ENCODE measurements around the gene BPI.
"Not testable (repeated sequence)": the region's sequence is repeated elsewhere in the genome, so short reads cannot be mapped to it uniquely, and the experiment has no call there.

BPI gene

DNA sequence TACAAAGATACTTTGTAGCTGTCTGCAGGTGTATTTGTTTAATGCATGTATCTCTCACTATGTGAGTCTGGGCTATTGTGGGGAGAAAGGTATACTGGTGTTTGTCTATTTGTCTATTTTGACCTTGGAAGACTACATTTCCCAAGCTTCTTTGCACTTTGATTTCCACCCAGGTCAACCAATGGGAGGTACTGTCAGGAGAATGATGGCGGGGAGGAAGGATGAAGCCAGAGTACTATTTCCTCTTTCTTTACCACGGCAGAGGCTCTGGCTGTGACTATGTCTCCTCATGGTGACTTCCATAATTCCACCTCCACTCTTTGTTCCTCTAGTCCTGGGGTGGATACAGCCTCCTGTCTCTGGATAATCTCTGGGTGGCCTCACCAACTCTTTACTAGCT lies 65.4 kb downstream of the BPI start:
- no peak overlapping the region for H3K4me3 ChIP-seq (ENCODE audit: control insufficient read depth, low read depth, low read length)
- DNase-seq (ENCODE audit: low read depth) = no peak
- no peak for TF ChIP-seq CTCF (conservative IDR thresholded peaks at IDR 0.05; ENCODE audit: control insufficient read depth, insufficient read depth, low read depth, low read length)

DNA sequence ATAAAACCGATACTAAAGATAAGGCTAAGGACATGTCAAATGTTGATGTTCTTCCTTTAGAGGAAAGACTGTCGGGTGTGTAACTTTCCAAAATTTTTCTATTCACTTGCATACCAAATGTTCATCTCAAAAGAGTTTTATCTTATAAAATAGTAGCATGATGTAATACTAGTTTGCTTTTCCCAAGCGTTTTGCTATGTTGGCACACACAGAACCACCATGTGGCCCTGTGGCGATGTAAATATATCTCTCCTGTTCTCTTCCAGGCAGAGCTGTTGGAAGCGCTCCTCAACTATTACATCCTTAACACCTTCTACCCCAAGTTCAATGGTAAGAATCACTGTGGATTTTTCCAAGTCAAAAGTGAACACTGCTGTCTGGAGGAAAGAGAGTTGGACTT lies 68.8 kb downstream of the BPI start:
- DNase-seq (ENCODE audit: low read depth) = no peak
- no peak overlapping the region for H3K4me3 ChIP-seq (ENCODE audit: control insufficient read depth, low read depth, low read length)
- no peak for TF ChIP-seq CTCF (conservative IDR thresholded peaks at IDR 0.05; ENCODE audit: control insufficient read depth, insufficient read depth, low read depth, low read length)

DNA sequence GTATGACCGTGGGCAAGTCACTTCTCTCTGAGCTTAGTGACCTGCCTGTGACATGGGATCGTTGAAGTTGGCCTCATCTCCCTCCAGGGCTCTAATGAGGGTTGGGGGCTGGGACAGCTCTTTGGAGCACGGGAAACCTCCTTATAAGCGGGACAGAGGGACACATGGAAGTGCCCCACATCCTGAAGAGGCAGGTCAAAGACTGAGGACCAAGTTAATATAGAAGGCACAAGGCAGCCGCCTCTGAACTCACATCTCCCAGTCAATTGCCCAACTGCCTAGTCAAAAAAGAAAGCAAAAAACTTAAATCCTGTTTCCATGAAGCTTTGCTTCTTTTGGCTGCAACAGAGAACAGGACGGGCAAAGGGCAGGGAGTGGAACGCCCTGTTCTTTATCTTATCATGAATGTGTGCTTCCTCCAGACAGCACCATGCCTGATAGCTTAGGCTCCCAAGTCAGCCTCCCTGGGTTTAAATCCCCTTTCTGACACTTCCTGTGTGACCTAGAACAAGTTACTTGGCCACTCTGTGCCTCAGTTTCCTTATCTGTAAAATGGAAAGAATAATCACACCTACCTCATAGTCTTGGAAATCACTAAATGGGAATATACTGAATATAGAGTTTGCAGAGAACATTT lies 69.4 kb downstream of the BPI start:
- TF ChIP-seq CTCF (conservative IDR thresholded peaks at IDR 0.05; ENCODE audit: control insufficient read depth, insufficient read depth, low read depth, low read length) = no peak

DNA sequence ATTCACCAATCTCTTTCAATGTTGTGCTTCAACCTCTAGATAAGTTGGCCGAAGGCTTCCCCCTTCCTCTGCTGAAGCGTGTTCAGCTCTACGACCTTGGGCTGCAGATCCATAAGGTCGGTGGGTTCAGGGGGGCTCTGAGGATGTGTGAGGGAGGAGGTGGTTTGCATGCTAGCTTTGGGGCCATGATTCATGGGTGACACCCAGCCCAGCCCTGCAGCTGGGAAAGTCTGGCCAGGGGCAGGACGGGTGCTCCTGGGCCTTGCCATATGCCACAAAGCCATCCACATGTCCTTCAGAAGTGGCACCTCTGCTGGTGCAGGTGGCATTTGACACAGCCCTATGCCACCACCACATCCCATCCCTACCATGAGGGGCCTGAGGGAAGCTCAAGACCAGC lies 69.9 kb downstream of the BPI start:
- no peak for TF ChIP-seq CTCF (conservative IDR thresholded peaks at IDR 0.05; ENCODE audit: control insufficient read depth, insufficient read depth, low read depth, low read length)
- no peak overlapping the region for H3K4me3 ChIP-seq (ENCODE audit: control insufficient read depth, low read depth, low read length)
- no peak for DNase-seq (ENCODE audit: low read depth)

More for the DNA sequence above, 69.4 kb downstream of the BPI start:
- no peak for DNase-seq (ENCODE audit: low read depth)
- H3K4me3 ChIP-seq (ENCODE audit: control insufficient read depth, low read depth, low read length) = no peak overlapping the region

DNA sequence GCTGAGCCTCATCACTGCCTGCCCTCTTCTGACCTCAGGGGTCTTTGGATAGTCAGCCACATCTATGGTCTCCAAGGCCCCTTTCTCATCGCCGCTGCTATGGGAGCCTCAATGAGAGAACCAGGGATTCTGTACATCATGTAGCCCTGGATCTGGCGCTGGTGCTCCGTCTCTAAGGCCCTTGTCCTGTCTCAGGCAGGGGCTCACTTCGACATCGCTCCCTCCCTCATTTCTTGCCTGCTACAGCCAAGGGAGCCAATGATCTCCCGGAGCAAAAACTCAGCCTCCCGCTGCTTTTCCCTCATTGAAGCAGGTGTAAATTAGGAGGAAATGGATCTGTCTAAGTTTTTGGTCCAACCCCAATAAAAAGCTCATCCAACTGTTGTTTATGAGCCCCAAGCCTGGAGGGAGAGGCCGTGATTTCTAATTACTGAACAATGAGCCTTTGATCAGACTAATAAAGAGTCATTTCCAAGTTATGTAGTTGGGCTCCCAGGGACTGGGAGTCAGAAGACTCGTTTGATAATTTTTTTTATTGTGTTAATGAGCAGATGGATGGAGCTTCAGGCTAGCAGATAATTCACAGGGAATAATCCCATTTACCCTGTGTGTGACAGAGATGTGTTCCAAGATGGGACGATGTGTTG lies 73.2 kb downstream of the BPI start:
- TF ChIP-seq CTCF (conservative IDR thresholded peaks at IDR 0.05; ENCODE audit: control insufficient read depth, insufficient read depth, low read depth, low read length) = no peak
- H3K4me3 ChIP-seq (ENCODE audit: control insufficient read depth, low read depth, low read length) = no peak overlapping the region
- DNase-seq (ENCODE audit: low read depth) = no peak

DNA sequence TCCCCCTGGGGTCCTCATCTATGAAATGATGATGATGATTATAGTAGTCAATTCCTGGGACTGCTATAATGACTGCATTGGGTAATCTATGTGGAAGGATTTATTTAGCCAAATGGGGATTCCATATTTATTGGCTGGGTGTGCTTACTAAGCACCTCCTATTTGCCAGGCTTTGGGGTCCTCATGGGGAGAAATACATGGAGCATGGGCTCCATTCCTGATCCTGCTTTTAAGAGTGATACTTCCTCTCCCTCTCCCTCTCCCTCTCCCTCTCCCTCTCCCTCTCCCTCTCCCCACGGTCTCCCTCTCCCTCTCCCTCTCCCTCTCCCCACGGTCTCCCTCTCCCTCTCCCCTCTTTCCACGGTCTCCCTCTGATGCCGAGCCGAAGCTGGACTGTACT lies 73.9 kb downstream of the BPI start:
- not testable (repeated sequence) for H3K4me3 ChIP-seq (ENCODE audit: control insufficient read depth, low read depth, low read length); DNase-seq (ENCODE audit: low read depth)

- DNase-seq (ENCODE audit: low read depth) = no peak
- TF ChIP-seq CTCF (conservative IDR thresholded peaks at IDR 0.05; ENCODE audit: control insufficient read depth, insufficient read depth, low read depth, low read length) = no peak
- H3K4me3 ChIP-seq (ENCODE audit: control insufficient read depth, low read depth, low read length) = no peak overlapping the region
These were observed 79.2 kb downstream of the BPI start for GRCh38 chr20:38383147-38383546.

Measured in fibroblast of mammary gland (primary cell).